ENCODE measurements around the gene STPG1.

Gene STPG1

DNA sequence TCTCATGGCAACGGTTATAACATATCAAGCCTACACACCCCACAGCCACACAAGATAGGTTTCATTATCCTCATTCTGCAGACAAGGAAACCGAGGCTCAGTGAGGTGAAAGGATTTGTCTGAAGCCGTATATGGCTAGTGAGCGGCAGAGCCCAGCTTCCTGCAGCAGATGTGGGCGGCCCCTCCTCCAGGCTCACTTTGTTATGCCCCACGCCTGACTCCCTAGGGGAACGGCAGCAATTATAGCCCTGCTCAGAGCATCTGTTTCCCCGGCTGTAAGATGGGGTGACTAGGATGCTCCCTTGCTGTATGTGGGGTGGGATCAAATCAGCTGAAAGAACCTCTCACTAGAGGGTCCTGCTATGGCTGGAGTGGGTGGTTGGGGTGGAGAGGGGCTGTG, 72.3 kb downstream of the STPG1 start:
- DNase-seq (ENCODE audit: low read depth): no peak

DNA sequence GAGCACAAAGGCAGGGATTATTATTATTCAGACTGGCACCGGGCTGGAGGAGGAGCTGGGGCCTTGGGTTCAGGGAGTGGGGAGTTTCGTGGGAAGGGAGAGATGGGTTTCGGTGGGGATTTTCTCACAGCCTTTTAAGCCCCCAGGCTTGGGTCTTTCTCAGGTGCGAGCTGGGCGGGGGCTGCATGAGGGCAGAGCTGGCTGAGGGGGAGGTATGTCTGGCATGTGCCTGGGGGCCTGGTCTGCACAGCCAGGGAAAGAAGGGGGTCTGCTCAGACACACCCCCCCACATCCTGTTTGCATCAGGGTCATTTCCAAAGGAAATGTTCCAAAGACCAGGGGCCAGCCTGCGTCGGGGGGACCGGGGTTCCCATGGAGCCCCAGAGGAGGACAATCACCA, 72.8 kb downstream of the STPG1 start:
- no peak for DNase-seq (ENCODE audit: low read depth)

DNA sequence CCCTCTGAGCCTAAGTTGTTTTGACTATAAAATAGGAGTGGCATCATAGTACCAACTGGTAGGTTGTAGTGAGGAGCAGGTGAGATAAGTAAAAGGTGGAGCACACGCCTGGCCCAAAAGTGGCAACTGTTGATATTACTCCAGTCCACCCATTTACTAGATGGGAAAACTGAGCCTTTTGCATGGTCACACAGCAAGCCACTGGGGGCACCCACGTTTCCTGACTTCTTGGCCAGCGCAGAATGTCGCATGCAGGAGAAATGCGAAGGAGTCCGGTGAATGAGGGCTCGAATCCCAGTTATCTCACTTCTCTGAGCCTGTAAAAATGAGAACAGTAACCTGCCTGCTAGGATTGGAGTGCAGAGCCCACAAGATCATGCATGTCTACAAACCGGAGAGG, 73.6 kb downstream of the STPG1 start:
- no peak for DNase-seq (ENCODE audit: low read depth)

DNA sequence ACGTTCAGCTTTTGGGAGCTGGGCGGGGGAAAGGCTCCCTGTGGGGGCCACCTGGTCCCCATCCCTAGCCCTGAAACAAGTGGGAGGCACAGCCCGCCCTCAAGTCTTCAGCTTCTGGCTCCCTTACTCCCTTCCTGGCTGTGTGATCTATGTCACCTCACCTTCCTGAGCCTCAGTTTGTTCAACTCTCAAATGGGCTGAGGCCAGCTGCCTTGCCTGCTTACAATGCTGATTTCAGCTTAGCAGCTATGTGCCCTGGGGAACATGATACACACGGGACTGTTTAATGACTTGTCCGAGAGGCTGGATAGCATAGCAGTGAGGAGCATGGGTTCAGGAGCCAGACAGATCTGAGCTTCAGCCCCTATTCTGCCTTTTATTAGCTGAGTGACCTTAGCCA, 75.1 kb downstream of the STPG1 start:
- DNase-seq (ENCODE audit: low read depth): no peak

DNA sequence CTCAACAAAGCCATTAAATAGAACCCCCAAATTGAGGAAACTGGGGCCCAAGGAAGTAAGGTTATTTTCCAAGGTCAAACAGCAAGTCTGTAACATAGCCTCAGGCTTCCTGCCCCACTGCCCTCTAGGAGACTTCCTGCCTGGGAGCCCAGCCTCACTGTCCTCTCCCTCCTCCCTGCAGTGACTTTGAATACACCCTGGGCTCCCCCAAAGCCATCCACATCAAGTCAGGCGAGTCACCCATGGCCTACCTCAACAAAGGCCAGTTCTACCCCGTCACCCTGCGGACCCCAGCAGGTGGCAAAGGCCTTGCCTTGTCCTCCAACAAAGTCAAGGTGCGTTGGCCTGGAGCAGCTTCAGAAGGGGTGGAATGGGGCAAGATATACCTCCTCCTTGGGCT, 76.1 kb downstream of the STPG1 start:
- no peak for DNase-seq (ENCODE audit: low read depth)

DNA sequence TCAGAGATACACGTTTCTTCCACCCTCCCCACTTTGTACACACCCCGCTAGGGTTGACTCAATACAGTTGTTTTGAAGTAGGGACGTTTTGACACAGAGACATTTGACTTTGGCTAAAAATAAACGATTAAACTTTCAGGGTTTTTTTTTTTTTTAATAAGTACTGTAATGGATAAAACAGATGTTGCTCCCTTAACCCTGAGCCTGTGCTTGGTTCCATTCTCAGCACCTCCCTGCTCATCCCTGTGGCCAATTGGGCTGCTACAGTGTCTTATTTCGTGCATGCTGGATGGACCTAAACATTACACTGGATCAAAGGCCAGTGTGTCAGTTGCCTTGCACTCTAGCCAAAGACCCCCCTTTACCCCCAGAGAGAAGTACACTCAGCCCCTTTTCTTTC, 77.5 kb downstream of the STPG1 start:
- DNase-seq (ENCODE audit: low read depth): no peak

DNA sequence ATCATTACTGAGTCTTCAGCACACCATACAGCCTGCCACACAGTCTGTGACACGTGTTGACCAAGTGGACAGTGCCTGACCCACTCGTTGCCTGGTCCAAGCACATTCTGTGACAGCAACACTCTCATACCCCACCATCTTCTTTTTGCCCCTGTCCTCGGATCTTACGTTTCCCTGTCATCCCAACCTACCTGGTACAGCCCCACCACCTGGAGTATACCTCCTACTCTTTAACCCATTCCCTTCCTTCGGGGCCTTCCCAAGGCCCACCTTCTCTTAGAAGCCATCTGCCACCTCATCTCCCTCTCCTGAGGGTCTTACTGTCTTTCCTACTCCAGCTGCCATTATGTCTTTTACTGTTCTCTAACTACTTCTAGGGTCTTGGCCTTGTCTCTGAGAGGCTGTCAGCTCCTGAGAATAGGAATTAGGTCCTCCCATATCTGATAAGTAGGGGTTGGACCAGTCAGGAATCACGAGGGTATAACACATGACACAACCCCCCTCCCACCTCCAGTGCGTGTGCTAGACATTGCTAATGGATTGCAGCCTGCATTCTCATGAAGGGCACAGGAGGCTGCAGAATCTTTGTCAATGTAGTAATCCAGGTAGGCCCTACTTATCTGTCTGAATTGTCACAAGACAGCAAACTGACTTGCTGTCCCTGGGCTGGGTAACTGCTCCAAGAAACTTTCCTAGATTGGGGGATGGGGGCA, 81.5 kb downstream of the STPG1 start:
- no peak for DNase-seq (ENCODE audit: low read depth)

DNA sequence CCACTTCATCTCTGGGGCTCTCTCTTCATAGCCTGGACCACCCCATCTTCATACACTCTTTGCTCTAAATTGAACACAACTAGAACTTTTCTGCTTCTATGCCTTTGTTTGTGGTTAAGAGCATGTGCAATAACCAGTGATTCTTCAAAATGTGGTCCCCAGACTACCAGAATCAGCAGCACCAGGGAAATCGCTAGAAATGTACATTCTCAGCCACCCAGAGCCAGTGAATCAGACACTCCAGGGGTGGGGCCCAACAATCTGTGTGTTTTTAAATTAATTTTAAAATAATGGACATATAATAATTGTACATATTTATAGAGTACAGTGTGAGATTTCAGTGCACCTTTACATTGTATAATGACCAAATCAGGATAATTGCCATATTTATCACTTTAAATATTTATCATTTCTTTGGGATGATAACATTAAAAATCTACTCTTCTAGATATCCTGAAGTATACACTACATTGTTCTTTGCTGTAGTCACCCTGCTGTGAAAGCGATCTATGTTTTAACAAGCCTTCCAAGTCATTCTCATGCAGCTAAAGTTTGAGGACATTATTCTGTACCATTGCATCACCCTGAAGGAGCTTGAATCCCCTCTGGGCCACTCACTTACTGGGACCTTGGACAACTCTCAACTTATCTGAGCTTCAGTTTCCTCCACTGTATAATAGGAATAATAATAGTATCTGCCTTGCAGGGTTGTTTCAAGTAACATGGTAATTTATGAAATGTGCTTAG, 83.6 kb downstream of the STPG1 start:
- DNase-seq (ENCODE audit: low read depth): no peak

DNA sequence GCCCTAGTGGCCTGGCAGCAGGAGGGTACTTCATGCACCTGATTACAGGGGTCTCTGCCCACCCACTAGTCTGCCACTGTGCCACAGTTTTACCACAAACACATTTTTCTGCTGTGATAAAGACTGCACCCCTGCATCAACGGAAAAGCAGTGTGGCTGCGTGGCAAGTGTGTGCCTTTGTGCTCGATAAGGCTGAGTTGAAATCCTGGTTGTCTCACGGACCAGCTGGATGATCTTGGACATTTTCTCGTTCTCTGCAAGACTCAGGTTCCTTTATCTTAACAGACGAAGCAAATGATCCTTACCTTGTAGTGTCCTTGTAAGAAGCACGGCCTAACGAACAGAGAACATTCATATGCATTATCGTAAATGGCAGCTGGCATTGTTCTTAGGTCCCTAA, 84.3 kb downstream of the STPG1 start:
- DNase-seq (ENCODE audit: low read depth): no peak

DNA sequence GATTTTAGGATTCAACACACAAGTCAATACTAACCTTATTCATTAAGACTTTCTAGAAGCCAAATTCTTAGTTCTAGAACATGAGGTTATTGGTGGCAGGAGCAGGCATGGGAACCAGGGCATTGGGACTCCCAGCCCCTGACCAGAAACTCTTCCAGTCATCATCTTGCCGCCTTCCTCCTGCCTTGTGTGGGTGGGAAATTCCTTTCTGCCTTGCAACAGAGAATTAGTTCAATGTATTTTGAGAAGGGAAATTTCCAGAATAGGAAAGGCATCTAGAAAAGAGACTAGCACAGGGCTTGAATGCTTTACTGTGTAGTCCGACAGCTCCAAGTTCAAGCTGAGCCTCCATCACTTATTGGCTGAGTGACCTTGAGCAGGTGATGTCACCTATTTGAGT, 85.7 kb downstream of the STPG1 start:
- no peak for DNase-seq (ENCODE audit: low read depth)

DNA sequence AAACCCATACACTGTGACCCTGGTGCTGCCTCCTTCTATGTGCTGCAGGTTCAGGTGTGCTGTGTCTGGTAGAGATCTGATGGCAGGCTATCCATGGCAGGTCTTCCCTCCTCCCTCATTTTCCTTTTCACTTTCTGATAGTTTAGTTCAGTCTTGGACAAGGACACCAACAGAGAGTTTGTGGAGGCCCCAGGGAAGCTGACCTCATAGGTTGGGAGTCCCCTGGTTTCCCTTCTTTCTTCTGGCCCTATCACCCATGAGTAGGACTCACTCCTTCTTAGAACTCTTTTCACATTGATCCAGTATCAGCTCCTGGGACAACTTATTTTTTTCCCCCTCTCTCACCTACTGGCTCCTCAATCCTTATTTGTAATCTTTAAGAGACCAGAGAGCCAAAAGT, 86.1 kb downstream of the STPG1 start:
- DNase-seq (ENCODE audit: low read depth): no peak

DNA sequence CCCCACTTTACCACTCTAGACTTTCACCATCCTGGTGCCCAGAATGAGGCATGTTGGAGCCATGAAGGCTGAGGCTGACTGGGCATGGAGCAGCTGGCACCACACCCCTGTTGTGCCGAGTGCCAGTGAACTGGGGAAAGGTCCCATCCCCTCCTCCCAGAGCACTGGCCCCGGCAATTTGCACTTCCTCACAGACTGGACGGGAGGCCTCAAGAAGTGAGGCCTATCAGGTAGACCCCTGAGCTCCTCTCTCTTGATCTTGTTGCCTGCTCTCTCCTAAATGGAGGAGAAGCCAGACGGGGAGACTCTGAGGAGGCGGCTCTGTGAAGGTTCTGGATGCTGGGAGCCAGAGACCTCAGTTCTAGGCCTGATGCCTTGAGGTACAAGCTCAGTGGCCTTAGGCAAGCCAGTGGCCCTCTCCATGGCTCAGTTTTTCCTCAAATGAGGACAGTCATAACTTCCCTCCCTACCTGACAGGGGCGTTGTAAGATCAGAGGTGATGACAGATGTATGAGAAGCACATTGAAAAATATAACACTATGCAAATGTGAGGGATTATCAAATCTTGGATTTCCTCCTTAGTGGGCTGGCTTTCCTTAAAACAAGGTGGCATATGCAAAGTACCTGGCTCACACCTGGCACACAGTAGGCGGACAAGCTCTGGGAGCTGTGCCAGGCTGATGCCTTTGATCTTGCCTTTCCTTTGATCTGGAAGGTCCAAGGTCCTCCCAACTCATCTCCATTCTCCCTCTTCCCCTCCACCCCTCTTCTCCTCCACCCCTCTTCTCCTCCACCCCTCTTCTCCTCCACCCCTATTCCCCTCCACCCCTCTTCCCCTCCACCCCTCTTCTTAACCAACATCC, 87.8 kb downstream of the STPG1 start:
- no peak for DNase-seq (ENCODE audit: low read depth)

DNA sequence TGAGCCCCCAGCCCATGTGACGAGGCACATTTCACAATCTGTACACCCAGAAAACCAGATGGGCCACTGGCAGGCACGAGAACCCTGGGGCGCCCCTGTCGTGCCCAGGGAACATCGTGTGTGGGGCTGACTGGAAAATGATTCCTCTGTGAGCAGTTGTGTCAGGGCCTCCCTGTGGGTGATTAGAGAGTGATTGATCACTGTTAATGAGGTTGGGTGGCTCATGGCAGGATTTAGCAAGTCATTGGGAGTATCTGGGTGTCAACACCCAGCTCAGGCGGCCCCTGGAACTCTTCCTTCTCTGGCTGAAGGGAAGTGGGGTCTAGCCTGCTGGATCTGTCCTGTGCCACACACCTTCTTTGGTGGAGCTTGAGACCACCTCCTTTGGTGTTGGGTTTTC, 88.7 kb downstream of the STPG1 start:
- no peak for DNase-seq (ENCODE audit: low read depth)

DNA sequence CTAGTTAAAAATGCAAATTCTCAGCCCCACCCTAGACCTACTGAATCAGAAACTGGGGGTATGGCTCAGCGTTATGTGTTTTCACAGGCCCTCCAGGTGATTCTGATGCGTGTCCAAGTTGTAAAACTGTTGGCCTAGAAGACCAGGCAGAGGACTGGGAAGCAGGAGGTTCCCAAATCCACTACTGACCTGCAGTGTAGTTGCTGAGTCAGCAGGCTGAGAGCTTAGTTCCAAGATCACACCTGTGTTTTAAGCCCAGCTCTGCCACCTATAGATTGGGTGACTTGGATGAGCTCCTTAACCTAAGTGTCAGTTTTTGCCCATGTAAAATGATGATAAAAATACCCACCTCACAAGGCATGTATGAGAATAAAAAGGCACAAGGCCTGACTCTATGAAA, 90.3 kb downstream of the STPG1 start:
- DNase-seq (ENCODE audit: low read depth): no peak

DNA sequence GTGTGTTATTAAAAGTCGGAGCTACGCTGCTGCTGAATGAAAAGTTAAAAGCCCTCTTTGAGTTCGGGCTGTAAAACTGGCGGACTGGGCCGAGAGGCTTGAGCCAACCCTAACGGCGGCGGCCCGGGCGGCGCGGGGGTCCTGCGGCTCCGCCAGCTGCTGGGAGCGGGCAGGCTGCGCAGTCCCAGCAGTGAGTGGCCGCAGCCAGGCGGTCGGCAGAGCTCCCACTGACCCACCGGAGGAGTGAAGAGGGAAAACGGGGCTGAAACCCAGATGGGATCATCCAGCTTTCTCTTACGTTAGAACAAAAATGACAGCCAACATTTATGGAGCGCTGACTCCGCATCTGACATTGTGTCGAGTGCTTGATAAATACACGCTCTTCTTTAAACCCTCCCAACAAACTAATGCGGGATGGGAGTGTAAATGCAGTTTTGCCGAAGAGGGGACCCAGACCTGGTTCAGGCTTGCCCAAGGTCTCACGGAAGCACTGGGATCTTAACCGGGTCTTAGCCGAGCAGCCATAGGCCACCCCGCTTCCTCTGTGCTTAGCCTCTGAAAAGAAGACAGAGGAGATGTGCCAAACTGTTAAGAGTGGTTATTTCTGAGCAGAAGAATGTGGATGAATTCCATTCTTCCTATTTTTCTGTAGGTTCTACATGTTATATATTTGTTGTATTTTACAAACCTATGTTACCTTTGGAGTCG, 91.0 kb downstream of the STPG1 start:
- DNase-seq (ENCODE audit: low read depth): no peak

DNA sequence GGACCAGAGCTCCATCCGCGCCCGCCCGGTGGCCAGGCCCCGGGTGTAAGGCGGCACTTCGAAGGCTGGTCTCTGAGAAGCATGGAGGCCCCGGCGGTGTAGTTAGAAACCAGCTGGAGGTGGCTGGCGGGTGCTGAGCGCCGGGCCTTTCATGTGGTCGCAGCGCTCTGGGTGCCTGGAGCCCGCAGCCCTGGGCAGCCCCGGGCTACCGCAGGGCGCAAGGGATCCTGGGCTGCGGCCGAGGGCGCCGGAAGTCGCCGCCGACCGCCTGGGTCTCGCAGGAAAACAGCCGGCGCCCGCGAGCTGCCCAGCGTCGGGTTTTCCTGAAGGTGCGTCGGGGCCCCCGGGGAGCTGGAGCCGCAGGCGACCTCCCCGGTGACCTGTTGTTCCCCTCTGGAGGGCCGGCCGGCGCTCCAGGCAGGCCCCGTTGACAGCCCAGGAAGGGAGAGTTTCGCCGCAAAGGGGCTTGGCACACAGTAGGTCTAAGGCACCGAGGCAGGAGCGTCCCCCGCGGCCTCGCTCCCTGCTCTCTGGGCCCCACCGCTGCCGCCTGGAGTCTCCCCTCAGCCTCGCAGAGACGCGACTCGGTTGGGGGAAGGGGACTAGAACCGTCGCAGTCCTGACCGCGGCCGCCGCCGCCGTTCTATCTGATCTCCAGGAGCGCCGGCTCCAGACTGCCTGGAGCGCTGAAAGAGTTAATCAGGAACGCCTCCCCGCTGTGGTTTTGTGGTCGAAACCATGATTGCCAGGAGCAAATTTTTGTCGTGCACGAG, 91.7 kb downstream of the STPG1 start:
- DNase-seq (ENCODE audit: low read depth): peak; percentile 42

DNA sequence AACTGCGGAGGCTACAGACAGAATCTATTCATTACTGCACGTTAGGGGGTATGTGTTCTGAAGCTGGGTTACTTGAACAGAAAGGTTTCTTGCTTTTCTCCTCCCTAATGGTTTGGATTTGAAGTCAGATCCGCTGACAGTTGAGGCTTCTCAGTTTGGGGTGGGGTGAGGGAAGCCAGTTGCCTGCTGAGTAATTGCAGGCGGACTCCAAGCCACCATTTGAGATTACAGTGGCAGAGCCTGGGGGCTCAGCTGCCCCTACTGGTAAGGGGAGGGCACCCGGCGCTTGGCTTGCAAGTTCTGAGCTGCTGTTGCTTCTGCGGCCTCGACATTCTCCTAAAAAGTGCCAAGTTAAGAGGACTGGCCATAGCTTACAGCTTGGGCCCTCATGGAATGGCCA, 92.5 kb downstream of the STPG1 start:
- DNase-seq (ENCODE audit: low read depth): no peak

DNA sequence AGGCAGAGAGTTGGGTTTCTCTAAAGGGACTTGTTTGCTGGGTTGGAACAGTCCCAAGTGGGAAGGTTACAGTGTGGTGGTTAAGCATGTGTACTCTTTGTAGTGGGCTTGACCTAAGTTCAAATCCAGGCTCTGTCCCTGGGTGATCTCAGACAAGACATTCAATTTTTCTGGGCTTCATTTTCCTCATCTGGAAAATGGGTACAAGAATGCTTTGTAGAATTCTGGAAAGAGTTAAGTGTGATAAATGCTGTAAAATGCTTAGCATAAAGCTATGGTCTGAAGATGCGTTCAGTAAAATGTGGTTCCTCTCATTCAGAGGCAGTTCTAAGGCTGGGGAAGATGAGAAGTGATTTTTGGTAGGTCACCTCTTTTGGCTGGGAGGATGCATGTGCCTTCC, 93.6 kb downstream of the STPG1 start:
- no peak for DNase-seq (ENCODE audit: low read depth)

DNA sequence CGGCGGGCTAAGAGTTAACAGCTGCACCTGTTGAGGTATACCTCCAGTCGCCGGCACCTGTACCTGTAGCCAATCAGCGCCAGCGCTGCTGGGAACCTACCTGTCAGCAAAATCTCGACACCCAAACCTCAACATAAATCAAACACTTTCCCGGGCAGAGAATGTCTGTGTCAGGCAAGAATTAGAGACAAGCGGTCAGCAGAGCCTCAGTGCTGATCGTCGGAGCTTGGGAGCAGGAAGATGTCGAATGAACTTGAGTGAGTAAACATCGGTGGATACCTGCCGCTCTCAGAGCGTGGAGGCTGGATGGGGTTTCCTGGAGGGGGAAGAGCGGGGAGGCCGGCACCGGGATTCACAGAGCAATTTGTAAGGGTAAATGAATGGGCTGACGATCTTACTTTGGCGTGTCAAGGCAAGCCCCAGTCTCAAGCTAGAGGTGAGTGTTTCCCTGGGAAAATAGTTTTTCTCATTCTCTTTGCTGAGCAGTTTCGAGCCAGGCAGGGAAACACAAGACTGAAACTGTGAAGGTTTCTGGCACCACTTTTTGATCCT, 94.2 kb downstream of the STPG1 start, which contains the start of gene GRHL3:
Gene GRHL3, plus strand, starts transcription at position 46 of the 552 bp plus-strand sequence. Its CDS starts 195 bp downstream, at position 241.
- no peak for DNase-seq (ENCODE audit: low read depth)

DNA sequence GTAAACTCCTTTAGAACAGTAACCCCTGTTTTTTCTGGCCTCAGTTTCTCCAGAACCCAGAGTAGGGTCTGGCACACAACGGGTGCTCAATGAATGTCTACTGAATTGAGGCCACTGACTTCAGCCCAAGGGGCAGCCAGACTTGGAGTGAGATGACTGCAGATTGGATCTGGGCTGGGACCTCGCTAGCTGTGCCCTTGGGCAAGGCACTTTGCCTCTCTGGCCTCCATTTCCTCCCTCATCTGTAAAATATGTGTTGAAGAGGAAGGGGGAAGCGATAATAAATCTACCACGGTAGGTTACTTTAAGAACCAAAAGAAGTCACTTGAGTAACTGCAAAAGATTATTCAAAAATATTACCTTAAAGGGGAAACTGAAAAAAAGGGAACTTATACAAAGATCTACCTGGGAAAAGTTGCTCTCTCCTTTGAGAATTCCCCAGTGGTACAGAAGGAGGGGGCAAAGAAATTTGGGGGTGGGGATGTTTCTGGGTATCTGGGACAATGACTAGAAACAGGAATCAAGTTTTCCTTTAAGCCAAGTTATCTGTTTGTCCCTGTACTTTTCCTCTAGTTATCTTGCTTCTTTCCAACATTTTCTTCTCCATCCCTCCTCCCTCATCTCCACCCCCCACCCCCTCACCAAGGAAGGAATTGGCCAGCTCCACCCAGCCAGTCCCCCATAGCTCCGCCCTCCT, 94.8 kb downstream of the STPG1 start:
- DNase-seq (ENCODE audit: low read depth): no peak

All from stimulated activated CD8-positive, alpha-beta memory T cell treated with anti-CD3 and anti-CD28 coated beads, Interleukin-12 subunit alpha, Interleukin-12 subunit beta, amount 100 ng/mL, for 4 hours (primary cell).